Choroid plexus epithelial cell (primary cell): ENCODE results near the gene LSP1.

ENCODE experiments used
- DNase-seq: peaks from one replicate; pipeline ENCODE4 v3.0.0-alpha.2; 2010; ENCODE audit warnings: low read depth
- H3K4me3 ChIP-seq: 2 replicates; pipeline ENCODE4 v1.5.1; 2011; ENCODE audit warnings: low read depth, mild to moderate bottlenecking, control low read depth, low read length, moderate library complexity
- TF ChIP-seq, protein P1 (sequence below): conservative IDR thresholded peaks from 2 replicates; pipeline ENCODE4 v1.5.1; 2011; ENCODE audit warnings: low read depth, mild to moderate bottlenecking, control low read depth, inconsistent platforms, low read length, moderate library complexity

The LSP1 gene

DNA sequence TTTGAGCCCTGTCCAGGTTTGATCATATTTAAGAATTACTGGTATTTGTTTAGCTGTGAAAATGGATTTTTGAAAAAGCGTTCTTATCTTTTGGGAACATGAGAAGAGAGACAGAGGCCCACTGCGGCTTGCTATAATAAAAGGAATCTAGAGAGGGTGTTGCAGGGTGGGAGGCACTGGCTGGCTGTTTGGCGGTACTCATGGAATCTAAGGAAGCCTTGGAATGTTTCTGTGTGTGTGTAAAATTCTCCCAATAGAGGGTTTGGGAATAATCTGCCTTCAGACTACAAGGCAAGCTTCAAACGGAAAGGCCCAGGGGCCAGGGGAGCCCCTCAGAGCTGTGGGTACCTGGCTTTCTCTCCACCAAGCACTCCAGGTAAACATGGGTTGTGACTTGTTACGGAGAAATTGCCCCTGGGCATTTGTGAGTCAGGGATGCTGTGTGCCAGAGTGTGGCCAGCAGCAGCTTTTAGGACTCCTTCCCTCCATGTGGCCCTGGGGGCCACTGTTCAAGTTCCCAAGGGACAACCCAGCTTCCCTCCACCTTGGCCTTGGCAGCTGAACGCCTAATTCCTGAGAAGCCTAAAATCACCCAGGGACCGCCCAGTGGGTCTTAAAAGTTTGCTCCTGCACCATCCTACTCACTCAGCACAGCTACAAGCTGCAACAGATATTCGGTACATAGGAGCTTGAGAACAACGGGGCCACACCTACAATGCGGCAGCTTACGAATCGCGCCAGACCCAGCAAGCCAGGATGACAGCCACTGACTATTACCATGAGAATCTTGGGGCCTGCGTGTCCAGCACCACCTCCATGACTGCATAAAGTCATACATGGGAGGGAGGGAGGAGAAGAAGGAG, 32.2 kb upstream of the LSP1 start:
- TF ChIP-seq, protein P1, sequence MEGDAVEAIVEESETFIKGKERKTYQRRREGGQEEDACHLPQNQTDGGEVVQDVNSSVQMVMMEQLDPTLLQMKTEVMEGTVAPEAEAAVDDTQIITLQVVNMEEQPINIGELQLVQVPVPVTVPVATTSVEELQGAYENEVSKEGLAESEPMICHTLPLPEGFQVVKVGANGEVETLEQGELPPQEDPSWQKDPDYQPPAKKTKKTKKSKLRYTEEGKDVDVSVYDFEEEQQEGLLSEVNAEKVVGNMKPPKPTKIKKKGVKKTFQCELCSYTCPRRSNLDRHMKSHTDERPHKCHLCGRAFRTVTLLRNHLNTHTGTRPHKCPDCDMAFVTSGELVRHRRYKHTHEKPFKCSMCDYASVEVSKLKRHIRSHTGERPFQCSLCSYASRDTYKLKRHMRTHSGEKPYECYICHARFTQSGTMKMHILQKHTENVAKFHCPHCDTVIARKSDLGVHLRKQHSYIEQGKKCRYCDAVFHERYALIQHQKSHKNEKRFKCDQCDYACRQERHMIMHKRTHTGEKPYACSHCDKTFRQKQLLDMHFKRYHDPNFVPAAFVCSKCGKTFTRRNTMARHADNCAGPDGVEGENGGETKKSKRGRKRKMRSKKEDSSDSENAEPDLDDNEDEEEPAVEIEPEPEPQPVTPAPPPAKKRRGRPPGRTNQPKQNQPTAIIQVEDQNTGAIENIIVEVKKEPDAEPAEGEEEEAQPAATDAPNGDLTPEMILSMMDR: no peak
- peak; percentile 24 for DNase-seq
- no peak overlapping the region for H3K4me3 ChIP-seq

GRCh38 chr11:1821562-1821961, 31.3 kb upstream of the LSP1 start:
- no peak for DNase-seq
- TF ChIP-seq, protein P1: no peak
- no peak overlapping the region for H3K4me3 ChIP-seq

- no peak overlapping the region for H3K4me3 ChIP-seq
These were observed 30.1 kb upstream of the LSP1 start for GRCh38 chr11:1822648-1823375.

GRCh38 chr11:1823376-1824220, 29.3 kb upstream of the LSP1 start:
- TF ChIP-seq, protein P1: no peak
- no peak overlapping the region for H3K4me3 ChIP-seq
- DNase-seq: no peak

More at GRCh38 chr11:1822648-1823375, 30.1 kb upstream of the LSP1 start:
- no peak for DNase-seq
- TF ChIP-seq, protein P1: no peak

- DNase-seq: no peak
- TF ChIP-seq, protein P1: no peak
- no peak overlapping the region for H3K4me3 ChIP-seq
These were observed 28.5 kb upstream of the LSP1 start for GRCh38 chr11:1824221-1825038.
